ENCODE measurements around the gene PCDHGB5. TPM values are rescaled to one million over a fixed set of nuclear protein-coding genes. Genes with fewer than 3 reads are reported as not detected.
"Not testable (repeated sequence)": the region's sequence is repeated elsewhere in the genome, so short reads cannot be mapped to it uniquely, and the experiment has no call there.

PCDHGB5 gene
- total RNA-seq (2014; rRNA removed; shearing (Covaris generic); ENCODE audit: low replicate concordance) = not detected in 2 replicates

GRCh38 chr5:141397756-141398551, at the start of gene PCDHGB5:
TSS of gene PCDHGB5 (plus strand) at chr5:141397947. CDS start at chr5:141398128, 181 bp downstream.
- DNase-seq (ENCODE audit: low read depth); in situ Hi-C loops (cut with HindIII; ENCODE audit: low pct_unique_long_range_greater_than_20kb, low sequenced_read_pairs): not testable (repeated sequence)

DNA sequence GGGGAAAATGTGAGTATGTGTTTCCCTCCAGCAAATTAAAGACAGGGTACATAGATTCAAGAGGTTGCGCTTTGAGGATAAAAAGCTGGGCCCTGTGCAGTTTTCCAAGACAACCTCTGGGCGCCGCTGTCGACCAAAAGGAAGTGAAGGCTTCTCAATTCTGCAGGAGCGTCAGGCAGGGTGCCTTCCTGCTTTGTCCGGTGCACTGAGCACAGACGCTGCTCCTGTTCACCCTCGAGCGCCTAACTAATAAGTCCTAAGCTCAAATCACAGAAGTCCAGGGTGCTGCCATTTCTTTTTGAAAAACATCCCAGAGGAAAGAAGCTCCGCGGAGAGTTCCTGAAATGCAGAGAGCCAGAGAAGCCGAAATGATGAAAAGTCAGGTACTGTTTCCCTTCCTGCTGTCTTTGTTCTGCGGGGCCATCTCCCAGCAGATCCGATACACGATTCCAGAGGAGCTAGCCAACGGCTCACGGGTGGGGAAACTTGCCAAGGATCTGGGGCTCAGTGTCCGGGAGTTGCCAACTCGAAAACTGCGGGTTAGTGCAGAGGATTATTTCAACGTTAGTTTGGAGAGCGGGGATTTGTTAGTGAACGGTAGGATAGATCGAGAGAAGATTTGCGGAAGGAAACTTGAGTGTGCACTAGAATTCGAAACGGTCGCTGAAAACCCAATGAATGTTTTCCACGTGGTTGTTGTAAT, 47.7 kb upstream of the PCDHGB5 start, which contains the start of gene PCDHGB1:
PCDHGB1 (plus strand) TSS at position 183 of the 703 bp plus-strand sequence; CDS start at position 345, 162 bp downstream.
- no peak for DNase-seq (ENCODE audit: low read depth)
- in situ Hi-C loops (cut with HindIII; ENCODE audit: low pct_unique_long_range_greater_than_20kb, low sequenced_read_pairs) = no loop called here

- no peak for DNase-seq (ENCODE audit: low read depth)
- in situ Hi-C loops (cut with HindIII; ENCODE audit: low pct_unique_long_range_greater_than_20kb, low sequenced_read_pairs) = no loop called here
These were observed 46.2 kb upstream of the PCDHGB5 start for GRCh38 chr5:141351591-141351990.

- in situ Hi-C loops (cut with HindIII; ENCODE audit: low pct_unique_long_range_greater_than_20kb, low sequenced_read_pairs) = no loop called here
- DNase-seq (ENCODE audit: low read depth) = no peak
These were observed 42.8 kb upstream of the PCDHGB5 start, which contains the start of gene PCDHGA4 for GRCh38 chr5:141354900-141355469. TSS of gene PCDHGA4 (plus strand) at chr5:141355021. CDS start at chr5:141355108, 87 bp downstream.

- in situ Hi-C loops (cut with HindIII; ENCODE audit: low pct_unique_long_range_greater_than_20kb, low sequenced_read_pairs) = no loop called here
- no peak for DNase-seq (ENCODE audit: low read depth)
These were observed 42.1 kb upstream of the PCDHGB5 start for GRCh38 chr5:141355641-141356040.

DNA sequence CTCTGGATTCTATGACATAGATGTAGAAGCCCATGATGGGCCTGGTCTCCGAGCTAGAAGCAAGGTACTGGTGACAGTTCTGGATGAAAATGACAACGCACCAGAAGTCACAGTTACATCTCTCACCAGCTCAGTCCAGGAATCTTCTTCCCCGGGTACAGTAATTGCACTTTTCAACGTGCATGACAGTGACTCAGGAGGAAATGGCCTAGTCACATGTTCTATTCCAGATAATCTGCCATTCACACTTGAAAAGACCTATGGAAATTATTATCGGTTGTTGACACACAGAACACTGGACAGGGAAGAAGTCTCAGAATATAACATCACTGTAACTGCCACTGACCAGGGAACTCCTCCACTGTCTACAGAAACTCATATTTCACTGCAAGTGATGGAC, 41.6 kb upstream of the PCDHGB5 start:
- in situ Hi-C loops (cut with HindIII; ENCODE audit: low pct_unique_long_range_greater_than_20kb, low sequenced_read_pairs) = no loop called here
- DNase-seq (ENCODE audit: low read depth) = no peak

GRCh38 chr5:141356950-141357349, 40.8 kb upstream of the PCDHGB5 start:
- no peak for DNase-seq (ENCODE audit: low read depth)
- in situ Hi-C loops (cut with HindIII; ENCODE audit: low pct_unique_long_range_greater_than_20kb, low sequenced_read_pairs) = no loop called here

GRCh38 chr5:141359790-141360426, 37.8 kb upstream of the PCDHGB5 start, which contains the start of gene PCDHGB2:
TSS of gene PCDHGB2 (plus strand) at chr5:141359994. CDS start at chr5:141360136, 142 bp downstream.
- DNase-seq (ENCODE audit: low read depth) = peak; percentile 6
- in situ Hi-C loops (cut with HindIII; ENCODE audit: low pct_unique_long_range_greater_than_20kb, low sequenced_read_pairs) = no loop called here

DNA sequence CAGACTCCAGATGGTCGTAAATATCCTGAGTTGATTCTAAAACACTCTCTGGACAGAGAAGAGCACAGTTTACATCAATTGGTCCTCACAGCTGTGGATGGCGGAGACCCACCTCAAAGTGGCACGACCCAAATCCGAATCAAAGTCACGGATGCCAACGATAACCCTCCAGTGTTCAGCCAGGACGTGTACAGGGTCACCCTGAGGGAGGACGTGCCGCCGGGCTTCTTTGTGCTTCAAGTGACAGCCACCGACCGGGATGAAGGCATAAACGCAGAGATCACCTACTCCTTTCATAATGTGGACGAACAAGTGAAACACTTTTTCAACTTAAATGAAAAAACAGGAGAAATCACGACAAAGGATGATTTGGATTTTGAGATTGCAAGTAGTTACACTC, 37.1 kb upstream of the PCDHGB5 start:
- no peak for DNase-seq (ENCODE audit: low read depth)
- in situ Hi-C loops (cut with HindIII; ENCODE audit: low pct_unique_long_range_greater_than_20kb, low sequenced_read_pairs) = no loop called here

DNA sequence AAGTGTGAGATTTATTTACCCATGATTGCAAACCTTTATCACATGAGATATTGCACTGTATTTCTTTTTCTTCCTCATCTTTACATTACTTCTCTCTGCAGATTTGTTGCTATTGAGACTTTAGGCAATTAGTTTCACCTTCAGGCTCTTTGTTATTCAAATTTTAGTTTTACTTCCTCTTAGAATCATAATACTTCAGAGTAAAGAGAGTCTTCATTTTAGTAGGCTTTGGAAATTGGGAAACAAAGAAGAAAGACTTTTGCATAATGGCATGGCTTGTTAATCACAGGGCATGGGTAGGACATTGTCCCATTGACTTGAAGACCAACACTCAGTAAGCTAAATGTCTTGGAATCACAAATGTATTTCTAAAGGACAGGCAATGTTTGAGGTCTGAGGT, 35.0 kb upstream of the PCDHGB5 start:
- no peak for DNase-seq (ENCODE audit: low read depth)
- in situ Hi-C loops (cut with HindIII; ENCODE audit: low pct_unique_long_range_greater_than_20kb, low sequenced_read_pairs) = no loop called here

DNA sequence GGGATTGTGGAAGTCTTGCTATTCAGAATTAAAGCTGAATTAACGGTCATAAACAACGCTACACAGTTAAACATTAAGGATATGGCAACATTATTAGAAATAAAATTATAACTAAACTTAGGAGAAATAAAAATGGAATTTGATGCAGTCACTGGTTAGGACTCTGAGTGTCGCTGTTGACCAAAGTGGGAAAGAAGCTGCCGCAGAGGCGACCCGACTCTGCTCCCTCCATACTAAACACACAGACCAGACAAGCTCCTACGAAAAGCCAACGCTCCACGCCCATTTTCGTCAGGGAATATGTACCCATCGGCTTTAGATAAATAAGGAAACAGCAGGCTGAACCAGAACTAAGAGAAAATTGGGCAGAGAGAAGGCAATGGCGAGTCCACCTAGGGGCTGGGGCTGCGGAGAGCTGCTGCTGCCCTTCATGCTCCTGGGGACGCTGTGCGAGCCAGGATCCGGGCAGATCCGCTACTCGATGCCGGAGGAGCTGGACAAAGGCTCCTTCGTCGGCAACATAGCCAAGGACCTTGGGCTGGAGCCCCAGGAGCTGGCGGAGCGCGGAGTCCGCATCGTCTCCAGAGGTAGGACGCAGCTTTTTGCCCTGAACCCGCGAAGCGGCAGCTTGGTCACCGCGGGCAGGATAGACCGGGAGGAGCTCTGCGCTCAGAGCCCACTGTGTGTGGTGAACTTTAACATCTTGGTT, 33.6 kb upstream of the PCDHGB5 start, which contains the start of gene PCDHGA5:
PCDHGA5 (plus strand) TSS at position 211 of the 709 bp plus-strand sequence; CDS start at position 380, 169 bp downstream.
- DNase-seq (ENCODE audit: low read depth) = no peak
- in situ Hi-C loops (cut with HindIII; ENCODE audit: low pct_unique_long_range_greater_than_20kb, low sequenced_read_pairs) = no loop called here

DNA sequence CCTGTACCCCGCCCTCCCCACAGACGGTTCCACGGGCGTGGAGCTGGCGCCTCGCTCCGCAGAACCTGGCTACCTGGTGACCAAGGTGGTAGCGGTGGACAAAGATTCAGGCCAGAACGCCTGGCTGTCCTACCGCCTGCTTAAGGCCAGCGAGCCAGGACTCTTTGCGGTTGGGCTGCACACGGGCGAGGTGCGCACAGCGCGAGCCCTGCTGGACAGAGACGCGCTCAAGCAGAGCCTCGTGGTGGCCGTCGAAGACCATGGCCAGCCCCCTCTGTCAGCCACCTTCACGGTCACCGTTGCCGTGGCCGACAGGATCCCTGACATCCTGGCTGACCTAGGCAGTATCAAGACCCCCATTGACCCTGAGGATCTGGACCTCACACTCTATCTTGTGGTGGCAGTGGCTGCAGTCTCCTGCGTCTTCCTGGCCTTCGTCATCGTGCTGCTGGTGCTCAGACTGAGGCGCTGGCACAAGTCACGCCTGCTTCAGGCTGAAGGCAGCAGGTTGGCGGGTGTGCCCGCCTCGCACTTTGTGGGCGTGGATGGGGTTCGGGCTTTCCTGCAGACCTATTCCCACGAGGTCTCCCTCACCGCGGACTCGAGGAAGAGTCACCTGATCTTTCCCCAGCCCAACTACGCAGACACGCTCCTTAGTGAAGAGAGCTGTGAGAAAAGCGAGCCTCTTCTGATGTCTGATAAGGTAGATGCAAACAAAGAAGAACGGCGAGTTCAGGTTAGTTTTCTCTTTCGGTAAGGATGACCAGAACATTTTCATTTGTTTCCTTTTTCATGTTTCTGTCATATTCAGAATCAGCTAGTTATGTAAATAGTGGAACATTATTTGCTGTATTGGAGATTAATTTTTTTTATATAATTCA, 31.5 kb upstream of the PCDHGB5 start:
- in situ Hi-C loops (cut with HindIII; ENCODE audit: low pct_unique_long_range_greater_than_20kb, low sequenced_read_pairs) = no loop called here
- no peak for DNase-seq (ENCODE audit: low read depth)

DNA sequence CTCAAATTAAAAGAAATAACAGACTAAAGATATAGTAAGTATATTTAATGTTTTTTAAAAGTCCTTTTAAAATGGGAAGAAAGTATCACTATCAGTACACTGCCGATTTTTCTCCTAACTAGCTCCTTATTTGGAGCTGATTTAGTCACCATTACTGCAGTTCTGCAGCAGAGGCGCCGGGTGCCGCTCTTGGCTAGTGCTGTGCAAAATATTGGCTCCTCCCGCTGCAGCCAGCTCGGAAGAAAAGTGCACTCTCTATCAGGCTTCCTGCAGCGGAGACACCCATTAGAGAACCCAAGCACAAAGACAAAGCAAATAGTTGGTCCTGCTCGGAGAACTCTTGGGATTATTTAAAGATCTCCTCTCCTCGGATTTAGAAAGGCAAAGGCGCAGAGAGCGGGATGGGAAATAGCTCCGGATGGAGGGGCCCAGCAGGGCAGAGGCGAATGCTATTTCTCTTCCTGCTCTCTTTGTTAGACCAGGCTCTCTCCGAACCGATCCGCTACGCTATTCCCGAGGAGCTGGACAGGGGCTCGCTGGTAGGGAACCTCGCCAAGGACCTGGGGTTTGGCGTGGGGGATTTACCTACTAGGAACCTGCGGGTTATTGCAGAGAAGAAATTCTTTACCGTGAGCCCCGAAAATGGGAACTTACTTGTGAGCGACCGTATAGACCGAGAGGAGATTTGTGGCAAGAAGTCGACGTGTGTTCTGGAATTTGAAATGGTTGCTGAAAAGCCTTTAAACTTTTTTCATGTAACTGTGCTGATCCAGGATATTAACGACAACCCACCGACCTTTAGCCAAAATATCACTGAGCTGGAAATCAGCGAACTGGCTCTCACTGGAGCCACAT, 27.5 kb upstream of the PCDHGB5 start, which contains the start of gene PCDHGB3:
PCDHGB3 (plus strand) TSS at position 249 of the 855 bp plus-strand sequence; CDS start at position 402, 153 bp downstream.
- in situ Hi-C loops (cut with HindIII; ENCODE audit: low pct_unique_long_range_greater_than_20kb, low sequenced_read_pairs) = no loop called here
- no peak for DNase-seq (ENCODE audit: low read depth)

DNA sequence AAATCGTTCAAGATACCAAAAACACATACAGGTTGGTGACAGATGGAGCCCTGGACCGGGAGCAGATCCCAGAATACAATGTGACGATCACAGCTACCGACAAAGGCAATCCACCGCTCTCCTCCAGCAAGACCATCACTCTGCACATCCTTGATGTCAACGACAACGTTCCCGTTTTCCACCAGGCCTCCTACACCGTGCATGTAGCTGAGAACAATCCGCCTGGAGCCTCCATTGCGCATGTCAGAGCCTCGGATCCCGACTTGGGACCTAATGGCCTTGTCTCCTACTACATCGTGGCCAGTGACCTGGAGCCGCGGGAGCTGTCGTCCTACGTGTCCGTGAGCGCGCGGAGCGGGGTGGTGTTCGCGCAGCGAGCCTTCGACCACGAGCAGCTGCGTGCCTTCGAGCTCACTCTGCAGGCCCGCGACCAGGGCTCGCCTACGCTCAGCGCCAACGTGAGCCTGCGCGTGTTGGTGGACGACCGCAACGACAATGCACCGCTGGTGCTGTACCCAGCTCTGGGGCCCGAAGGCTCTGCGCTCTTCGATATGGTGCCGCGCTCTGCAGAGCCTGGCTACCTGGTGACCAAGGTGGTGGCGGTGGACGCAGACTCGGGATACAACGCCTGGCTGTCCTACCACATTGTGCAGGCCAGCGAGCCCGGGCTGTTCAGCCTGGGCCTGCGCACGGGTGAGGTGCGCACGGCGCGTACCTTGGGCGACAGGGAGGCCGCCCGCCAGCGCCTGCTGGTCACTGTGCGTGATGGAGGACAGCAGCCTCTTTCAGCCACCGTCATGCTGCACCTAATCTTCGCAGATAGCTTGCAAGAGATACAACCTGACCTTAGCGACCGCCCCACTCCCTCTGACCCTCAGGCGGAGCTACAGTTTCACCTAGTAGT, 25.9 kb upstream of the PCDHGB5 start:
- no peak for DNase-seq (ENCODE audit: low read depth)
- in situ Hi-C loops (cut with HindIII; ENCODE audit: low pct_unique_long_range_greater_than_20kb, low sequenced_read_pairs) = no loop called here
